ENCODE data around the gene SETD1B. TPM values are rescaled to one million over a fixed set of nuclear protein-coding genes. Genes with fewer than 3 reads are reported as not detected.
"Not testable (repeated sequence)": the region's sequence is repeated elsewhere in the genome, so short reads cannot be mapped to it uniquely, and the experiment has no call there.

Gene SETD1B
- total RNA-seq, 1 donor from 2014 or later = 19.4 TPM

- no peak for DNase-seq (ENCODE audit: low spot score)
- H3K9me3 Mint-ChIP-seq (ENCODE audit: low read depth) = no peaks in the 10 kb centered on the region
- no peak overlapping the region for H3K4me3 Mint-ChIP-seq (ENCODE audit: unreplicated experiment)
- no peak for TF ChIP-seq CTCF (IDR thresholded peaks at IDR 0.05)
- no peak overlapping the region for H3K27ac Mint-ChIP-seq (ENCODE audit: unreplicated experiment)
- H3K4me1 Mint-ChIP-seq (ENCODE audit: low read depth) = peaks cover 9% of the 10 kb centered on the region
- H3K36me3 Mint-ChIP-seq (ENCODE audit: low read depth) = no peaks in the 10 kb centered on the region
- H3K27me3 Mint-ChIP-seq (ENCODE audit: low read depth) = no peaks in the 10 kb centered on the region
Measured at GRCh38 chr12:121871467-121871866, 67.7 kb downstream of the SETD1B start.

GRCh38 chr12:121872546-121873215 is 68.9 kb downstream of the SETD1B start:
- H3K27ac Mint-ChIP-seq (ENCODE audit: unreplicated experiment) = peak overlapping the region; percentile 87
- DNase-seq (ENCODE audit: low spot score) = no peak
- TF ChIP-seq CTCF (IDR thresholded peaks at IDR 0.05) = no peak
- H3K27me3 Mint-ChIP-seq (ENCODE audit: low read depth) = no peaks in the 10 kb centered on the region
- H3K4me3 Mint-ChIP-seq (ENCODE audit: unreplicated experiment) = no peak overlapping the region
- H3K36me3 Mint-ChIP-seq (ENCODE audit: low read depth) = no peaks in the 10 kb centered on the region
- H3K9me3 Mint-ChIP-seq (ENCODE audit: low read depth) = no peaks in the 10 kb centered on the region
- H3K4me1 Mint-ChIP-seq (ENCODE audit: low read depth) = peaks cover 9% of the 10 kb centered on the region

- no peak for TF ChIP-seq CTCF (IDR thresholded peaks at IDR 0.05)
- Mint-ChIP-seq H3K9me3 (ENCODE audit: low read depth) (no peaks in the 10 kb centered on the region), H3K27ac (ENCODE audit: unreplicated experiment) (no peak overlapping the region), H3K4me3 (ENCODE audit: unreplicated experiment) (no peak overlapping the region), H3K27me3 (ENCODE audit: low read depth) (no peaks in the 10 kb centered on the region), H3K36me3 (ENCODE audit: low read depth) (no peaks in the 10 kb centered on the region), H3K4me1 (ENCODE audit: low read depth) (peaks cover 9% of the 10 kb centered on the region)
- no peak for DNase-seq (ENCODE audit: low spot score)
Measured at GRCh38 chr12:121873216-121873569, 69.4 kb downstream of the SETD1B start.

GRCh38 chr12:121874071-121874470 is 70.3 kb downstream of the SETD1B start:
- peaks cover 9% of the 10 kb centered on the region for H3K4me1 Mint-ChIP-seq (ENCODE audit: low read depth)
- H3K4me3 Mint-ChIP-seq (ENCODE audit: unreplicated experiment) = no peak overlapping the region
- H3K27ac Mint-ChIP-seq (ENCODE audit: unreplicated experiment) = no peak overlapping the region
- H3K36me3 Mint-ChIP-seq (ENCODE audit: low read depth) = no peaks in the 10 kb centered on the region
- H3K9me3 Mint-ChIP-seq (ENCODE audit: low read depth) = no peaks in the 10 kb centered on the region
- H3K27me3 Mint-ChIP-seq (ENCODE audit: low read depth) = no peaks in the 10 kb centered on the region
- TF ChIP-seq CTCF (IDR thresholded peaks at IDR 0.05) = no peak
- no peak for DNase-seq (ENCODE audit: low spot score)

- DNase-seq (ENCODE audit: low spot score) = no peak
- H3K4me1 Mint-ChIP-seq (ENCODE audit: low read depth) = peaks cover 9% of the 10 kb centered on the region
- TF ChIP-seq CTCF (IDR thresholded peaks at IDR 0.05) = no peak
- H3K4me3 Mint-ChIP-seq (ENCODE audit: unreplicated experiment) = no peak overlapping the region
- no peak overlapping the region for H3K27ac Mint-ChIP-seq (ENCODE audit: unreplicated experiment)
- no peaks in the 10 kb centered on the region for H3K27me3 Mint-ChIP-seq (ENCODE audit: low read depth)
- no peaks in the 10 kb centered on the region for H3K9me3 Mint-ChIP-seq (ENCODE audit: low read depth)
- H3K36me3 Mint-ChIP-seq (ENCODE audit: low read depth) = no peaks in the 10 kb centered on the region
Measured at GRCh38 chr12:121875582-121875981, 71.8 kb downstream of the SETD1B start.

- not testable (repeated sequence) for DNase-seq (ENCODE audit: low spot score)
Measured at GRCh38 chr12:121876080-121876447, 72.3 kb downstream of the SETD1B start.

More at GRCh38 chr12:121876080-121876447, 72.3 kb downstream of the SETD1B start:
- H3K9me3 Mint-ChIP-seq (ENCODE audit: low read depth); H3K4me1 Mint-ChIP-seq (ENCODE audit: low read depth); H3K27me3 Mint-ChIP-seq (ENCODE audit: low read depth); H3K4me3 Mint-ChIP-seq (ENCODE audit: unreplicated experiment); H3K27ac Mint-ChIP-seq (ENCODE audit: unreplicated experiment); H3K36me3 Mint-ChIP-seq (ENCODE audit: low read depth): not testable (repeated sequence)

Data from chondrocyte (in vitro differentiated cells).